Measurements from ENCODE around the gene PPM1H. TPM values are rescaled to one million over a fixed set of nuclear protein-coding genes. Genes with fewer than 3 reads are reported as not detected.

The PPM1H gene
- total and polyA plus RNA-seq, 2 of the 8 experiments (the other 6 are each of a cell fraction or from before 2014, with no cell fraction given), result 16.4 to 36.1 TPM

GRCh38 chr12:62847709-62848108 is 87.2 kb downstream of the PPM1H start (continued):
- TF ChIP-seq JUN (IDR thresholded peaks at IDR 0.05; ENCODE audit: low read depth, low read length), result no peak
